HG02870 (cell line): ENCODE results near the gene APOA4.

Experiments
- ATAC-seq: cut with Tn5 transposase; IDR thresholded peaks from one replicate; pipeline ENCODE4 v1.9.1; 2021; ENCODE audit warnings: mild to moderate bottlenecking, moderate library complexity; ENCODE audit not compliant: unreplicated experiment

The APOA4 gene

GRCh38 chr11:116831790-116832349, 8.8 kb upstream of the APOA4 start:
- no peak for ATAC-seq

- no peak for ATAC-seq
Observed at GRCh38 chr11:116830184-116830912, 7.2 kb upstream of the APOA4 start.

GRCh38 chr11:116829525-116830183, 6.5 kb upstream of the APOA4 start, which contains the start of gene APOC3:
Gene APOC3, plus strand, starts transcription at chr11:116829907. Its CDS starts 676 bp downstream, at chr11:116830583.
- no peak for ATAC-seq

GRCh38 chr11:116828632-116829524, 5.8 kb upstream of the APOA4 start:
- no peak for ATAC-seq

- no peak for ATAC-seq
Observed at GRCh38 chr11:116827461-116827860, 4.4 kb upstream of the APOA4 start.

- no peak for ATAC-seq
Observed at GRCh38 chr11:116826751-116827431, 3.8 kb upstream of the APOA4 start.

GRCh38 chr11:116825854-116826750, 3.0 kb upstream of the APOA4 start:
- no peak for ATAC-seq

GRCh38 chr11:116825434-116825833, 2.3 kb upstream of the APOA4 start:
- no peak for ATAC-seq

GRCh38 chr11:116822575-116822974, 529 bp downstream of the APOA4 start:
- no peak for ATAC-seq

GRCh38 chr11:116821050-116821918, 1.8 kb downstream of the APOA4 start:
- ATAC-seq, result no peak

GRCh38 chr11:116819049-116819448, 4.1 kb downstream of the APOA4 start:
- no peak for ATAC-seq

- ATAC-seq, result no peak
Observed at GRCh38 chr11:116814502-116814901, 8.6 kb downstream of the APOA4 start.

- no peak for ATAC-seq
Observed at GRCh38 chr11:116813781-116814471, 9.2 kb downstream of the APOA4 start.

GRCh38 chr11:116813170-116813569, 9.9 kb downstream of the APOA4 start:
- ATAC-seq, result no peak

- no peak for ATAC-seq
Observed at GRCh38 chr11:116812109-116812508, 11.0 kb downstream of the APOA4 start.

- no peak for ATAC-seq
Observed at GRCh38 chr11:116811194-116811593, 11.9 kb downstream of the APOA4 start.

- ATAC-seq, result no peak
Observed at GRCh38 chr11:116808262-116809175, 14.6 kb downstream of the APOA4 start.
